Rectal smooth muscle tissue (tissue), 1 donor: ENCODE results near the gene DOHH.

Source experiments
- H3K27ac ChIP-seq: one replicate; pipeline ENCODE4 v1.7.0; 2013; ENCODE audit warnings: low read depth, low read length, inconsistent platforms
- H3K27me3 ChIP-seq: one replicate; pipeline ENCODE4 v1.7.0; 2013; ENCODE audit warnings: low read length; ENCODE audit not compliant: control insufficient read depth, insufficient read depth
- H3K36me3 ChIP-seq: one replicate; pipeline ENCODE4 v1.7.0; 2013; ENCODE audit warnings: low read length; ENCODE audit not compliant: control insufficient read depth, insufficient read depth
- H3K4me1 ChIP-seq: one replicate; pipeline ENCODE4 v1.7.0; 2013; ENCODE audit warnings: low read length; ENCODE audit not compliant: control insufficient read depth, insufficient read depth
- H3K4me3 ChIP-seq: one replicate; pipeline ENCODE4 v1.7.0; 2013; ENCODE audit warnings: low read length
- H3K9ac ChIP-seq: one replicate; pipeline ENCODE4 v1.7.0; 2013; ENCODE audit warnings: low read length

Gene DOHH

DNA sequence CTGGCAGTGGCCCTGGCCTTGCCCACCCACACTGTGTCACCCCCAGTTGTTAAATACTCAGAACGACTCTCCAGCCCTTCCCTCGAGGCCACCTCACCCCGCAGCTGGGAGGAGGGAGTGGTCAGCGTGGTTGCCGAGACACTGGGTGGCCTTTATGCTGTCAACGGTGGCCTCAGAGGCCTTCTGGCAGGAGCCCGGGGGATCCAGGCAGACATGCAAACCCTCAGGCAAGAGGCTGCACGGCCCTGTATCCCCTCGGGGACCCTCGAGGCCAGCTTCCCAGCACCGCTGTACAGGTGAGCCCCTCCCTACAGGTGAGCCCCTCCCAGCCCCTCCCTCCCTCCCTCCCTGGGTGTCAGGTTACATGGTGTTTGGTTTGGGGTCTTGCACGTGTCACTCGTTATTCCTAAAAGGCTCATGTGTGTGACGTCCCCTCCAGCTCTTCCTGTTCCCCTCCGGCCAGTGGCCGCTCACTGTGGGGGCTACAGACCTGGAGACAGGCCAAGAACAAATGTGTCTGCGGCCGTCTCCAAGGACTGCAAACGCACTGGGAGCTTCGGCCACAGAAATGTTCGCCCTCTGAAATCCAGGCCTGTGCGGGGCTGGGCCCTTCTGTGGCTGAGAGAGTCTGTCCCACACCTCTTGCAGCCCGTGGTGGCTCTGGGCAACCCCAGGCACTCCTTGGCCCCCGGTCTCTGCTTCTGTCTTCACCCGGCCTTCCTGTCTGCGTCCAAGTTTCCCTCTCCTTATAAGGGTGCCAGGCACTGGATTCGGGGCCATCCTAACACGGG, 38.7 kb upstream of the DOHH start, which contains the start of gene TEKTIP1:
TSS of gene TEKTIP1 (plus strand) at position 210 of the 791 bp plus-strand sequence. CDS start at position 214, 4 bp downstream.
- Histone ChIP-seq H3K4me3 (no peak within 1 kb of the TSS), H3K27ac (no peak within 1 kb of the TSS), H3K27me3 (no peaks in the 10 kb centered on the region), H3K9ac (no peak within 1 kb of the TSS), H3K4me1 (no peaks in the 10 kb centered on the region), H3K36me3 (peaks cover 15% of the 10 kb centered on the region)

DNA sequence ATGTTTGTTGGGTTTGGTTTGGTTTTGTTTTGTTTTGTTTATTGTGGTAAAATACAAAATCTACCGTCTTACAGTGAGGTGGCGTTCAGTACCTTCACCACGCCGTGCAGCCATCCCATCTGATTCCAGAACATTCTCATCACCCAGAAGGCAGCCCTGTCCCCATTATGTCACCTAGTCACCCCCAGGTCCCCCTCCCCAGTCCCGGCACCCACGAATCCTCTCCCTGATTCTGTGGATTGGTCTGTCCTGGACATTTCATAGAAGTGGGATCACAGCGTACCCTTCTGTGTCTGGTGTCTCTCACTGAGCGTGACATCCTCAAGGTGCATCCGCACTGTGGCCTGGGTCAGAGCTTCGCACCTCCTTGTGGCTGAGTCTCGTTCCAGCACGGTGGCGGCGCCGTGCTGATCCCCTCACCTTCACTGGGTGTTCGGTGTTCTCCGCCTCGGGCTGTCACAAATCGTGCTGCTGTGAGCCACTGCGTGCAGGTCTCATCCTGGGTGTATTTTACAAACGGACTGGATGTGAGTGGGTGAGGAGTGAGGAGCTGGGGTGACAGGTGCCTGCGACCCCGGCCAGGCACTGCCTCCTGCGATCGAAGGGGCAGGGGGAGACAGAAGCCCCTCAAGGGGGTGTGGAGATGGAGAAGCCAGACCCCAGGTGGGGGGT, 37.9 kb upstream of the DOHH start:
- Histone ChIP-seq H3K4me3 (no peak overlapping the region), H3K4me1 (no peaks in the 10 kb centered on the region), H3K27me3 (no peaks in the 10 kb centered on the region), H3K9ac (no peak overlapping the region), H3K27ac (no peak overlapping the region), H3K36me3 (peaks cover 20% of the 10 kb centered on the region)

DNA sequence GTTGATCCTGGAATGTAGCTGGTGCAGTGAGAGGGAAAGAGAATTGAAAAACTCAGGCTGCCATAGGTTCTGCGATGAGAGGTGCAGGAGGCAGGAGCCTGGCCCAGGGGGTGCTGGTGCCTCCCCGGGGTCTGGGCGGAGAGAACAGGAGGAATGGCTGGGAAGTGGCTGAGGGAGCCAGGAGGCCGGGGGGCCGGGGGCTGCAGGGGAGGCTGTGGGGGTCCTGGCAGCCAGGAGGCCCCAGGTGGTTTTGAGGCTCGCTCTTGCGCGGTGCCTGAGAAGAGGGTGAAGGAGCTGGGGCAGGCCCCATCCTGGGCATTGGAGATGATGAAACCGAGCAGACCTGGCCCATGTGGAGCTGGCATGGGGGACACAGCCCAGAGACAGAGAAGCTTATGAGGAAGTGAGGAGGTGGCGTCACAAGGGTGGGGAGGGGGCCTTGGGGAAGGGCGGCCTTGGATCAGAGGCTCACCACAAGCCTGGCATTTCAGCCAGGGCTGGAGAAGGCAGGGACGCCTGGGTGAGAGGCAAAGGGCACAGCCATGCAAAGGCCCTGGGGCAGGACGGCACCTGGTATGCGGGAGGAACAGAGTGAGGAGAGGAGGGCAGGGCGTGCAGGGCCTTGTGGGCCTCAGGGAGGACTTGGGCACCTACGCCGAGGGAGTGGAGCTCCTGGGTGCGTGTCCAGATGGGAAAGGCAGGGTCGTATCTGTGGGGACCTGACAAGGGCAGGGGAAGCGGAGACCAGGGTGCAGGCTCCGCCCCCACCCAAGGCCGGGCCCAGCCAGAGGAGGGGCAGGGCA, 37.2 kb upstream of the DOHH start:
- Histone ChIP-seq H3K4me1 (no peaks in the 10 kb centered on the region), H3K27ac (no peak overlapping the region), H3K9ac (no peak overlapping the region), H3K4me3 (no peak overlapping the region), H3K27me3 (no peaks in the 10 kb centered on the region), H3K36me3 (peaks cover 26% of the 10 kb centered on the region)

DNA sequence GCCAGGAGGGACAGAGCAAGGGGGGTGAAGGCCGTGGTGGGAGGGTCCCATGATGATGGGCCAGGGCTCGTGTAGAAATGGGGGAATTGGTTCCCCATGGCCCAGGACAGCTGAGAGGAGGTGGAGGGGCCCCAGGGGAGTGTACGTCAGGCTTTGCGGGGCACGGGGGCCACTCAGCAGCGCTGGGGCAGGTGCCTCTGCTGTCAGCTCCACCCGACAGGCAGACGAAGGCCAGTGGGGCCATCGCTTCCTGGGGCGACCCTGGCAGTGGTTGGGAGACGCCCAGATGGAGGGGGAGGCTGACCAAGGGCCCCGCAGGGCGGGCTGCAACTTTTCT, 36.6 kb upstream of the DOHH start:
- Histone ChIP-seq H3K27me3 (no peaks in the 10 kb centered on the region), H3K27ac (no peak overlapping the region), H3K36me3 (peaks cover 28% of the 10 kb centered on the region), H3K9ac (no peak overlapping the region), H3K4me3 (no peak overlapping the region), H3K4me1 (no peaks in the 10 kb centered on the region)

DNA sequence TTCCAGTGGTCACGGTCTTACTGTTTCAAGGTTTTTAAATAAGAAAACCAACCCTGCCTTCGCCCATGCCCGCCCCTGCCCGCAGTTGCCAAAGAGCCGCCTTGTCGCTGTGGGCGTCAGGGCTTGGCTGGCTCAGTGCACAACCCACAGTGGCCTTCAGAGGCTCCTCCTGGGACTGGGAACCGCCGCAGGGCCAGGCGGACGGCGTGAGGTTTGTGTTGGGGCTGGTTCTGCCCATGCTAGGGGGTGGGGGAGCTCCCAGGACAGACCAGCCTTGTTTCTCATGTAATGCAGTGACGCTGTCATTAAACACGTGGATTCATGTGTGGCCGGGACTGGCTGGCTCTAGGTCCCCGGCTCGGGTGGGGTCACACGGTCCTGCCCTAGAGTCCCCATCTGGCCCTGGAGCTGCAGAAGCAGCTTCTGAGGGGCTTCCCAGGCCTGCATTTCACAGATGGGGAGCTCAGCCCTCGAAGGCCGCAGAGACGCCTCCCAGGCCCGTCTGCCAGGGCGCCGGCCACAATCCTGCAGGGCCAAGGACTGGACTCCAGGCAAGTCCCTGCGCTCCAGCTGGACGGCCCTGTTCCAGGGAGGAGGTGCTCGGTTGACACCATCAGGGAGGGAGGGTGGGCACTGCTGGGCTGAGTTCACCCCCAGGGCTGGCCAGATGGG, 36.1 kb upstream of the DOHH start:
- Histone ChIP-seq H3K4me1 (no peaks in the 10 kb centered on the region), H3K9ac (no peak overlapping the region), H3K27ac (no peak overlapping the region), H3K4me3 (no peak overlapping the region), H3K27me3 (no peaks in the 10 kb centered on the region), H3K36me3 (peaks cover 30% of the 10 kb centered on the region)

DNA sequence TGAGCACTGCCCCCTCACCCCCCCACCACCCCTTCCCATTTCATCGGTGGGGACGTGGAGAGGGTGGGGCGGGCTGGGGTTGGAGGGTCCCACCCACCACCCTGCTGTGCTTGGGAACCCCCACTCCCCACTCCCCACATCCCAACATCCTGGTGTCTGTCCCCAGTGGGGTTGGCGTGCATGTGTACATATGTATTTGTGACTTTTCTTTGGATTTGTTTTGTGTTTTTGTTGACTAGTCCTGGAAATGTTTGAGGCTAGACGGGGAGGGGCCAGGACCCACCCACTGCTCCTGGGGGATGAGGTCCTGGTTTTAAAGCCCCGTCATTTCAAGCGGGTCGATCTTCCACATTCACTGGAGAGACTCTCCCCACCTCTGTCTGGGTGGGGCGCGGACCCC, 35.5 kb upstream of the DOHH start:
- Histone ChIP-seq H3K27me3 (no peaks in the 10 kb centered on the region), H3K9ac (no peak overlapping the region), H3K36me3 (peaks cover 36% of the 10 kb centered on the region), H3K4me3 (no peak overlapping the region), H3K27ac (no peak overlapping the region), H3K4me1 (no peaks in the 10 kb centered on the region)

DNA sequence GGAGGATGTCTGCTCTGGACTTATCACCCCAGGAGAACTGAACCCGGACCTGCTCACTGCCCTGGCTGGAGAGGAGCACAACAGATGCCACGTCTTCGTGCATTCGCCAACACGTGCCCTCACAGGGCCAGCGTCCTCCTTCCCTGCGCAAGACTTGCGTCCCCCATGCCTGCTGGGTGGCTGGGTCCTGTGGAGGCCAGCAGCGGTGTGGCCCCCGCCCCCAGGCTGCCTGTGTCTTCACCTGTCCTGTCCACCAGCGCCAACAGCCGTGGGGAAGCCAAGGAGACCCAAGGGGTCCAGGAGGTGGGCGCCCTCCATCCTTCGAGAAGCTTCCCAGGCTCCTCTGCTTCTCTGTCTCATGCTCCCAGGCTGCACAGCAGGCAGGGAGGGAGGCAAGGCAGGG, 35.1 kb upstream of the DOHH start:
- peaks cover 40% of the 10 kb centered on the region for H3K36me3 ChIP-seq

DNA sequence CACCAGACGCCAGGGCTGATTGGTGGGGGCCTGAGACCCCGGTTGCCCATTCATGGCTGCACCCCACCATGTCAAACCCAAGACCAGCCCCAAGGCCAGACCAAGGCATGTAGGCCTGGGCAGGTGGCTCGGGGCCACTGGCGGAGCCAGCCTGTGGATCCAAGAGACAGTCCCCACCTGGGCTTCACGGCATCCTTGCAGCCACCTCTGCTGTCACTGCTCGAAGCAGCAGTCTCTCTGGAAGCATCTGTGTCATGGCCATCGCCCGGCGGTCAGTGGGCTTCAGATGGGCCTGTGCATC, 34.7 kb upstream of the DOHH start:
- Histone ChIP-seq H3K36me3 (peaks cover 43% of the 10 kb centered on the region), H3K27me3 (no peaks in the 10 kb centered on the region), H3K9ac (no peak overlapping the region), H3K4me3 (no peak overlapping the region), H3K4me1 (no peaks in the 10 kb centered on the region), H3K27ac (no peak overlapping the region)

More for the DNA sequence above, 35.1 kb upstream of the DOHH start:
- H3K4me1 ChIP-seq = no peaks in the 10 kb centered on the region
- H3K4me3 ChIP-seq = no peak overlapping the region
- no peaks in the 10 kb centered on the region for H3K27me3 ChIP-seq
- no peak overlapping the region for H3K27ac ChIP-seq
- H3K9ac ChIP-seq = no peak overlapping the region

DNA sequence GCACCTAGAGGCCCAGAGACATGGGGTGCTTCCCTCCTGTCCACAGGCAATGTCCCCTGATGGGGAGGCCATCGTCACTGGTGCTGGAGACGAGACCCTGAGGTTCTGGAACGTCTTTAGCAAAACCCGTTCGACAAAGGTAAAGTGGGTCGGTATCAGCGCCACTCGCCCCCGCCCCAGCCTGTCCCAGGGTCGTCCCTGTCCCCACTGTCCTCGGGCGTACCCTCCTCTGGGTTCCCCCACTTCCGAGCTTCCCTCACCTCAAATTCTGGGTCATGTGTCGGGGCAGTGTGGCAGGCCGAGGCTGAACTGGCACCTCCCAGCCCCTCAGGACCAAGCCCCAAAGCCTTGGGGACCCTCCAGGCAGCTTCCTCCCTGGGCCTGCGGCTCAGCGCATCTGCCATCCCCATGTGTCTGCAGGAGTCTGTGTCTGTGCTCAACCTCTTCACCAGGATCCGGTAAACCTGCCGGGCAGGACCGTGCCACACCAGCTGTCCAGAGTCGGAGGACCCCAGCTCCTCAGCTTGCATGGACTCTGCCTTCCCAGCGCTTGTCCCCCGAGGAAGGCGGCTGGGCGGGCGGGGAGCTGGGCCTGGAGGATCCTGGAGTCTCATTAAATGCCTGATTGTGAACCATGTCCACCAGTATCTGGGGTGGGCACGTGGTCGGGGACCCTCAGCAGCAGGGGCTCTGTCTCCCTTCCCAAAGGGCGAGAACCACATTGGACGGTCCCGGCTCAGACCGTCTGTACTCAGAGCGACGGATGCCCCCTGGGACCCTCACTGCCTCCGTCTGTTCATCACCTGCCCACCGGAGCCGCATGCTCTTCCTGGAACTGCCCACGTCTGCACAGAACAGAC, 34.1 kb upstream of the DOHH start:
- Histone ChIP-seq H3K9ac (no peak overlapping the region), H3K36me3 (peaks cover 43% of the 10 kb centered on the region), H3K4me3 (no peak overlapping the region), H3K27ac (no peak overlapping the region), H3K4me1 (no peaks in the 10 kb centered on the region), H3K27me3 (no peaks in the 10 kb centered on the region)

DNA sequence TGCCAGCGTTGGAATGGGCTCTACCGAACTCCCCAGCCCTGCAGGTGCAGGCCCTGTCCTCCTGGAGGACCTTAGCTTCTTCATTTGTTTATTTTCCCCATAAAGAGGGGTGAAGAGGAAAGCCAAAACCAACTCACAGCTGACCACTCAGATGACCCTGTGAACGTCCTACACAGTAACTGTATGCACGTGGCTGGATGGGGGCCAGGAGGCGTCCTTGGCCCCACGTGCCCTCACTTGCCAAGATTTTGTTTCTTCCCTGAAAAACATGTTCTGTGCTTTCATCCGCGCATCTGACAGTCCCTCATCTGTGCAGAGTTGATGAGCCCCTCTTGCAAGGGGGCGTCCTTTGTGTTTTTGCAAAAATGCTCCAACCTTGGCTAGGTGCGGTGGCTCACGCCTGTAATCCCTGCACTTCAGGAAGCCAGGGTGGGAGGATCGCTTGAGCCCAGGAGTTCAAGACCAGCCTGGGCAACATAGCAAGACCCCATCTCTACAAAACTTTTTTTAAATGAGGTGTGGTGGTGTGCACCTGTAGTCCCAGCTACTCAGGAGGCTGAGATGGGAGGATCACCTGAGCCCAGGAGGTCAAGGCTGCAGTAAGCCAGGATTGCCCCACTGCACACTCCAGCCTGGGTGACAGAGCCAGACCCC, 33.2 kb upstream of the DOHH start:
- Histone ChIP-seq H3K4me1 (no peaks in the 10 kb centered on the region), H3K36me3 (peaks cover 40% of the 10 kb centered on the region), H3K9ac (no peak overlapping the region), H3K27ac (no peak overlapping the region), H3K27me3 (no peaks in the 10 kb centered on the region), H3K4me3 (no peak overlapping the region)

DNA sequence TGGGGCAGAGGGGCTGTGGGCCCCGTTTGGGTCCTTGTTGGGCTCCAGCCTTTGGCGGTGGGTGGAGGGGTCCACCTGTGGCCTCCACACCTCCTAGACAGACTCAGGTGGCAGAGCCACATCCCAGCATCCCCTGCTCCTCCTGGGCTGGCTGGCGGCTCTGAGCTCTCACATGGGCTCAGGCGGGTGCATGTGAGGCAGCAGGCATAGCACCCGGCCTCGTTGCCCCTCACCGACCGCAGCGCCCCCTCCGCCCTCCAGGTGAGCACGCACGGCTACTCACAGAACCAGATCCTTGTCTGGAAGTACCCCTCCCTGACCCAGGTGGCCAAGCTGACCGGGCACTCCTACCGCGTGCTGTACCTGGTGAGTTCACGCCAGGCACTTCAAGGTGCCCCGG, 32.6 kb upstream of the DOHH start:
- H3K4me1 ChIP-seq = no peaks in the 10 kb centered on the region
- no peak overlapping the region for H3K4me3 ChIP-seq
- H3K36me3 ChIP-seq = peaks cover 45% of the 10 kb centered on the region
- no peak overlapping the region for H3K27ac ChIP-seq
- H3K9ac ChIP-seq = no peak overlapping the region
- H3K27me3 ChIP-seq = no peaks in the 10 kb centered on the region
